Stimulated activated CD4-positive, alpha-beta T cell treated with anti-CD3 and anti-CD28 coated beads, Interleukin-12 subunit alpha, Interleukin-12 subunit beta, amount 100 ng/mL, for 4 hours (primary cell): ENCODE data around the gene IL23R.

Source experiments
- DNase-seq: peaks from one replicate; pipeline ENCODE4 v3.0.0-alpha.2; 2020

The IL23R gene

GRCh38 chr1:67242016-67242415 lies 75.8 kb downstream of the IL23R start:
- no peak for DNase-seq

GRCh38 chr1:67250051-67250653 lies 83.9 kb downstream of the IL23R start:
- no peak for DNase-seq

DNA sequence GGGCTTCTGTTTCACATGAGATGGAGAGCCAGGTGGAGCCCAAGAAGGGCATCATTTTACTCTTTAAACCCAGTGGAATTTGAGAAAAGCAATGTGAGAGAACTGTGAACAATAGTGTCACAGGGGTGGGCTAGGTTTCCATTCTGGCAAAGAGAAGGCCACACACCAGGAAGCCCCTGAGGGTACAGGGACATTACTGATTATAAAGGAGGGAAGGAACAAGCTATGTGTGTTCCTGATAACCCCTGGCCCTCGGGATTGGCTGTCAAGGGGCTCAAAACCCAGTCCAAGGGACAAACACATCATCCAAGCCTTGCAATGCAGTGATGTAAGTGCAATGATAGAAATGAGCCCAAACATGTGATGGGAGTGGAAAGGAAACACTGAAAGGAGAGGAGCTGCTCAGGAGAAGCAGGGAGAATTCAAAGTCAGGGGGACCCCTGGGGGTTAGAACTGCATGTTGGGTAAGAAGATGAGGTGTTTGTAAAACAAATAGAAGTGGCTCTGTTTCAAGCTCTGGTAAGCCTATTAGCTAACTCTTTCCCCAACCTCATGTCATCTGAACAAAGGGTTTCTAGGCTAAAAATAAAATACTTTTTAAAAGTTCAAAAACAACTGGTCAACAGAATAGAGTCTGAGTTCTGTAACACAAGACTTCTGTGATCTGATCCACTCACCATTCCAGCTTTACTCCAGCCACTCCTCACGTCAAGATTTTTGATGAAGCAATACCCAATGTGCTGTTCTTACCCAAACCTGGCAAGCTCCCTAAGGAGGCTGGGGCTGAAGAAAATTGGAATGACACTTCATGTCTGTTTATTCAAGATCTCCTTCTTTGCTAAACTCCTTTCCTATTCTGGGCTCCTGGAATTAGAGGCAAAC lies 90.3 kb downstream of the IL23R start:
- DNase-seq, result no peak

GRCh38 chr1:67257173-67257535 lies 90.9 kb downstream of the IL23R start:
- no peak for DNase-seq

GRCh38 chr1:67261680-67262079 lies 95.4 kb downstream of the IL23R start:
- DNase-seq, result no peak

GRCh38 chr1:67262735-67263134 lies 96.5 kb downstream of the IL23R start:
- no peak for DNase-seq

GRCh38 chr1:67264152-67264551 lies 97.9 kb downstream of the IL23R start:
- no peak for DNase-seq

DNA sequence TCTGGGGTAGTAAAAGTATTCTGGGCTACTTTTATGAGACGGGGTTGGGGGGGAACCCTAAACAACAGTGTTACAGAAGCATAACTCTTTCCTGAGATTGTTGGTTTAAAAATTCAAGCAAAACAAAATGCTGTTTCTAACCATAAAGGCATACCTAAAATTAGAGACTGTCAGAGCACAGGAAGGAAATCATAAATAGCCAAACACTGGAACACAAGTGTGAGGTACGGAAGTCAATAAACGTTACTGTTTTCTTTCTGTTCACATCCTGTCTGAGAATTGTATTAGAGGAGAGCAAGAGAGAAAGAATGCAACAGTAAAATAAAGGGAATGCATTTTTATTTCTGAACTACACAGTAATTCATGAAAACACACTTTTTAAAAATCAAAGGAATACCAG lies 98.6 kb downstream of the IL23R start:
- no peak for DNase-seq

GRCh38 chr1:67269061-67269460 lies 102.8 kb downstream of the IL23R start:
- DNase-seq, result no peak

DNA sequence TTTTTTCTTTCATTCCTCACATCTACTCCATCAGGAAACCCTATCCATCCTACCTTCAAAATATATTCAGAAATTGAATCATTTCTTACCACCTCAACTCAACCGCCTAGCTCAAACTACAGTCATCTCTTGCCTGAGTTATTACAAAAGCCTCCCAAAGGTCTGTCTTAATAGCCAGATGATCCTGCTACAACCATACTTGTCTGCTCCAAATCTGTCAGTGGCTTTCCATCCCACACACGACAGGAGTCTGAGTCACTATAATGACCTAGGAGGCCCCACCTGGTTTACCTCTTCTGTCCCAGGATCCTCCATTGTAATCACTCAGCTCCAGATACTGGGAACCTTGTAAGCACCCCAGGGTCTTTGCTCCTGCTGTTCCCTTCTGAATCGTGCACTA lies 104.3 kb downstream of the IL23R start:
- DNase-seq, result no peak

DNA sequence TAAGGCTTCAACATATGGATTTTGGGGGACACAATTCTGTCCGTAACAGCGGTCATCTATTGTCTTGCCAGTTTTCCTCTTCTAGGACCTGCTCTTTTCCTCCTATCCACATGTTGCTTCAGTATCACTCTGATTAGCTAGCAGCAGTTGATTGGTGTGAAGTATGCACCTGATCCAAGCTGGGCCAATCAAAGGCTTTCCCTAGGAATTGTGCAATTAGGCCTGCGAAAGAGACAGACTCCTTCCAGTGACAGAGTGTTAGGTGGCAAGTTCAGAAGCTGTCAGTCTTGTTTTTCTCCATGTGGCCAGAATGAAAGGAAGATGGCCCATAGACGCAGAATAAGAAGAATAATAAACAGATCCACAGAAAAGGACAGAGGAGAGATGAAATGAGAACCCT lies 107.3 kb downstream of the IL23R start:
- no peak for DNase-seq

DNA sequence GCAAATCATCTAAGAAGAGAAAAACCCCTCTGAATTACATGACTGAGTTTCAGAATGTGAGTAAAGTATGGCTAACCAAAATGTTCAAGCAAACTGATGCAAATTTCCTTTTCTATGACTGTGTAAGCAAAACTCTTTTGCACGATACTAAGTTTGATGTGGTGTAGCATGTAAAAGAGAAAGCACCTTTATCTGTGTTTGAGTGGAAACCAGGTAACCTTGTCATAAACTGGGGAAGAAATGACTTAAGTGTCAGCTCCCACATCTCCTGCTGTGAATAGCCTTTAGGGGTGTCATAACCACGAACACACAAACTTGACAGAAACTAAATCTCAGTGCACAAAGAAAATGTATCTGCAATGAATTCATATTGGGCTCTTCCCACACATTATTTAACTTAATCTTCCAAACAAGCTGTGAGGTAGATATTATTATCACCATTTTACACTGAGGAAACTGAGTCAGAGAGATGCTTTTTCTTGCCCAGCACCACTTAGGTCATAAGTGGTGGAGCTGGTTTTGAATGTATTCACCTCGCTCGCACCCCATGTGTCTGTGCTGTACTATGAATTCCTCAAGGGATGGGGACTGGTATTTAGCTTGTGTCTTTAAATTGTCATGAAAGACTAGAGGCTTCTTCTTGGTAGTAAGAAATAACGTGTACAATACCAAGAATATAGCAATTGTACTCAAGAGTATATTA lies 108.5 kb downstream of the IL23R start:
- DNase-seq, result peak; percentile 18

GRCh38 chr1:67280696-67281095 lies 114.4 kb downstream of the IL23R start:
- no peak for DNase-seq

- no peak for DNase-seq
Observed at GRCh38 chr1:67281244-67281643, 115.0 kb downstream of the IL23R start.

DNA sequence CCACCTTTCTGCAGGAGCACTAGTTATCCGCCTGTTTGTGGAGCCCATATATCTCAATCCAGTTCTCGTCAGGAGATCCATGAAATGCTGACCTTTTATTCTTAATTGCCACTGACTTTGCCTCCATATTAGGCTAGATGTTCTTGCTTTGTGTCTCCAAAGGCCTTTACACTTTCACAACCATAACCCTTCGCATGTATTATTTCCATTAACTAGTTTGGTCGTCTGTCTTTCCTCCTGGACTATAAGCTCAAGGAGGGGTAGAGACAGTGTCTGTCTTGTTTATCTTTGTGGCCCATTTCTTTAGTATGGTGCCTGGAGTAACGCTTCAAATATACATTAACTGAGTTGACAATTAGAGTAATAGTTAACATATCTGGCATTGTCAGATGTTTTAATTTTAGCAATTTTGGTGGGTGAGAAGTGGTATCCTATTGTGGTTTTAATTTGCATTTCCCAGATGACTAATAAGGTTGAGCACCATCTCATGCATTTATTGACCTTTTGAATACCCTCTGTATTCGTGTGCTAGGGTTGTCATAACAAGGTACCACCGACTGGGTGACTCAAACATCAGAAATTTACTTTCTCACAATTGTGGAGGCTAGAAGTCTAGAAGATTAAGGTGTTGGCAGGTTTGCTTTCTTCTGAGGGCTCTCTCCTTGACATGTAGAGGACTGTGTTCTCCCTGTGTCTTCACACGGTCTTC lies 119.7 kb downstream of the IL23R start:
- DNase-seq, result no peak

- no peak for DNase-seq
Observed at GRCh38 chr1:67290236-67290635, 124.0 kb downstream of the IL23R start.

DNA sequence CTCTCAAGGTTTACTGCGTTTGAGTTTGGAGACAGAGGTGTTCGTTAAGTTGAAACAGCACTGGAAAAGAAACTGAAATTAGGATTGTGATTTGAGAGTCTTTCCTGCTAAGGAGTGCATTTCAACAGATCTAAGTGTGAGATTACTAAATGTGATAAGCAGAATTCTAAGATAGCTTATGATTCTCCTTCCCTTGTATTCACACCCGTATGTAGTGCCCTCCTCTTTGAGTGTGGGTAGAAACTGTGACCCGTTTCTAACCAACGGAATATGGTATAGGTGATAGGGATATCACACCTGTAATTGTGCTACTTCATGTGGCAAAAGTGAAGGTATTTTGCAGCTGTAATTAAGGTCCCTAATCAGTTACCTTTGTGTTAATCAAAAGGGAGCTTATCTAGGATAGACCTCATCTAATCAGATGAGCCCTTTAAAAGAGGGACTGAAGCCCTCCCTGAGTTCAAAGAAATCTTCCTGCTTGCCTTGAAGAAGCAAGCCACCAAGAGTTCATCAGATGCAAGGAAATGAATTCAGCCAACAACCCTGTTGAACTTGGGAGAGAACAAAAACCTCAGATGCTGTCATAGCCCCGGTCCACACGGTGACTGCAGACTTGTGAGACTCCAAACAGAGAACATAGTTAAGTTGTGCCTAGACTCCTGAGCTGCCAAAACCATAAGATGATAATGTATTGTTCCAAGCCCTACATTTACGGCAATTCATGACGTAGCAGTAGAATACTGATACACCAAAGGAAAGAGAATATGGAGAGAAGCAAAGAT lies 128.8 kb downstream of the IL23R start:
- DNase-seq, result no peak

DNA sequence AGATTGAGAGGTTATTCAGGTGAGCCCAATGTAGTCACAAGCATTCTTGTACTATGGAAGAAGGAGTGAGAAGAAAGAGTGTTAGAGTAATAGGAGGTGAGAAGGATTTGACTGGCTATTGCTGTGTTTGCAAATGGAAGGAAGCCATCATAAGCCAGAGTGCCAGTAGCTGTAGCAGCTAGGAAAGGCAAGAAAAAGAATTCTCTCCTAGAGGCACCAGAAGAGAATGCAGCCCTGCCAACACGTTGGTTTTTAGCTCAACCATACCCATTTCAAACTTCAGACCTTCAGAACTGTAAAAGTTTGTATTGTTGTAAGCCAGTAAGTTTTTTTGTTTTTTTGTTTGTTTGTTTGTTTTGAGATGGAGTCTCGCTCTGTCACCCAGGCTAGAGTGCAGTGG lies 132.5 kb downstream of the IL23R start:
- DNase-seq, result no peak

- no peak for DNase-seq
Observed at GRCh38 chr1:67299296-67299695, 133.0 kb downstream of the IL23R start.

DNA sequence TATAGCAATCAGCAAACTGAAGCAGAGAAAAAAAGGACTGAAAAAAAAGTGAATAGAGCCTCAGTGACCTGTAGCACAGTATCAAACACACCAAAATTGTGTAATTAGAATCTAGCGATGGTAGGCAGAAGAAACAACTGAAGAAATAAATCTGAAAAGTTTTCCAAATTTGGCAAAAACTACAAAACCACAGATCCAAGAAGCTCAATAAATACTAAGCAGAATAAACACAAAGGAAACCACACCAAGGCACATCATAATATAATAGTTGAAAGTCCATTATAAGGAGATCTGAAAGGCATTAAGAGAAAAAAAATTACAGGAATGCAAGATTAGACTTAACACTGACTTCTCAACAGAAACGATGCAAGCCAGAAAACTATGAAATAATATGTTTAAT lies 134.3 kb downstream of the IL23R start:
- no peak for DNase-seq

DNA sequence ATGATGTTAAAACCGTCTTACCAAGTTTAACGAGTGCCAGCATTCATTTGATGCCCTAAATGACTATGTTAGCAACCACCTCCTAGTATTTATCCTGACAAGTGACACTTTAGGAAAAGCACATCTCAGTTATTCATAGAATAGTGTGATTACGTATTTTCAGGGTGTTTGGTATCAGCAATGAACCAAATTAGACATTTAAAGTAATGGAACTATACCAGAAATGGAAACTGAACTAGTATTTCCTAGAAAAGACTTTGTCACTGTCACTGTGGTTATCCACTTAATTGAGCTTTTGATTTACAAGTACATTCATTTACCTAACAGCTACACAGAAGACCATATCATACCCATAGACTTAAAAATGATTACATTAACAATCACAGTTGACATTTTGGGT lies 137.8 kb downstream of the IL23R start:
- no peak for DNase-seq

DNA sequence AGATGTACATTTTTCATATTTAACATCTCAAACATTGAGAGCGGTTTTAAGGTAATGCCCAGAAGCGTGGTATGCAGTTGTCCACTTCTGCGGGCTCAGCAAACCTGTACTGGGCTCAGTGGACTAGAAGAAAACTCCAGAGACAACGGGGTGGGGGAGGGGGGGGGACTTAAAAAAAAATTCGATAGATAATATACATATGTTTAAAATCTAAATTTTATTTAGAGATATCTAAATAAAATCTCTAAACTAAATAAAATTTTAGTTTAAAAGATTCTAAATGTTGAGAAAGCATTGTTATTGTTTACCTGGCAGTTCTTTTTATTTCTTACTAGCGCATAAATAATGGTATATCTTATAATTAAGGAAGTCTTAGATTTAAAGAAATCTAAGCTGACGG lies 140.3 kb downstream of the IL23R start:
- DNase-seq, result no peak
